ENCODE results near the gene GRAMD4.

Gene GRAMD4

DNA sequence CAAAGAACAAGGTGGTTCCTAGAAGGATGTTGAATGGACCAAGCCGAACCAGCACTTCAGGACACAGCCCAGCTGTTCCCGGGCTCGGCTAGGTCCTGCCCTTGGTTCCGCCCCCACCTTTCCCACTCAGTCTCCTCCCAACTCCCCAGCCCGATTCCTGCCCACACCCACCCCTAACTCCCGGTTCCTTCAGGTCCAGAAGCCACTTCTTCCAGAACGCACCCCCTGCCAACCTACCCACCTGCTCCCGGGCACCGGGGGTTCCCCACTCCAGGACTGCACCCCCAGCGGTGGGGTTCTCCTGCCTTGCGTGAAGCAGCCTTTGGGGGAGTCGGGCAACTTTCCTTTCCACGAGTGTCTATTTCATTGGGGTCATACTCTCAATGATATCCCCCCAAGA, 87.1 kb downstream of the GRAMD4 start:
- no peak for TF ChIP-seq EZH2phosphoT487 (IDR thresholded peaks at IDR 0.05; ENCODE audit: low read length)
- TF ChIP-seq, protein P1, sequence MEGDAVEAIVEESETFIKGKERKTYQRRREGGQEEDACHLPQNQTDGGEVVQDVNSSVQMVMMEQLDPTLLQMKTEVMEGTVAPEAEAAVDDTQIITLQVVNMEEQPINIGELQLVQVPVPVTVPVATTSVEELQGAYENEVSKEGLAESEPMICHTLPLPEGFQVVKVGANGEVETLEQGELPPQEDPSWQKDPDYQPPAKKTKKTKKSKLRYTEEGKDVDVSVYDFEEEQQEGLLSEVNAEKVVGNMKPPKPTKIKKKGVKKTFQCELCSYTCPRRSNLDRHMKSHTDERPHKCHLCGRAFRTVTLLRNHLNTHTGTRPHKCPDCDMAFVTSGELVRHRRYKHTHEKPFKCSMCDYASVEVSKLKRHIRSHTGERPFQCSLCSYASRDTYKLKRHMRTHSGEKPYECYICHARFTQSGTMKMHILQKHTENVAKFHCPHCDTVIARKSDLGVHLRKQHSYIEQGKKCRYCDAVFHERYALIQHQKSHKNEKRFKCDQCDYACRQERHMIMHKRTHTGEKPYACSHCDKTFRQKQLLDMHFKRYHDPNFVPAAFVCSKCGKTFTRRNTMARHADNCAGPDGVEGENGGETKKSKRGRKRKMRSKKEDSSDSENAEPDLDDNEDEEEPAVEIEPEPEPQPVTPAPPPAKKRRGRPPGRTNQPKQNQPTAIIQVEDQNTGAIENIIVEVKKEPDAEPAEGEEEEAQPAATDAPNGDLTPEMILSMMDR (IDR thresholded peaks at IDR 0.05; ENCODE audit: low read length) = no peak
- TF ChIP-seq EZH2 (optimal IDR thresholded peaks at IDR 0.05; ENCODE audit: low read depth, low read length) = no peak
- Histone ChIP-seq H3K9me3 (replicated peaks; ENCODE audit: insufficient read depth, low read length) (no peaks in the 10 kb centered on the region), H3K4me3 (ENCODE audit: low read length) (no peak overlapping the region), H2AFZ (ENCODE audit: low read length) (no peak overlapping the region), H3K27ac (ENCODE audit: low read length) (no peak overlapping the region), H3K36me3 (replicated peaks; ENCODE audit: insufficient read depth, low read length) (peaks cover 16% of the 10 kb centered on the region), H3F3A (ENCODE audit: insufficient read depth, low read length) (no peaks in the 10 kb centered on the region), H3K79me2 (ENCODE audit: low read length) (peaks cover 30% of the 10 kb centered on the region), H3K27me3 (replicated peaks; ENCODE audit: insufficient read depth, low read length) (no peaks in the 10 kb centered on the region), H3K9ac (ENCODE audit: low read length) (no peak overlapping the region), H3K4me1 (ENCODE audit: low read length) (no peaks in the 10 kb centered on the region), H4K20me1 (ENCODE audit: insufficient read depth, low read length) (no peaks in the 10 kb centered on the region), H3K9me2 (replicated peaks; ENCODE audit: insufficient read depth, low read length) (no peaks in the 10 kb centered on the region), H3K4me2 (ENCODE audit: low read depth, low read length) (no peak overlapping the region)
- DNase-seq = no peak

DNA sequence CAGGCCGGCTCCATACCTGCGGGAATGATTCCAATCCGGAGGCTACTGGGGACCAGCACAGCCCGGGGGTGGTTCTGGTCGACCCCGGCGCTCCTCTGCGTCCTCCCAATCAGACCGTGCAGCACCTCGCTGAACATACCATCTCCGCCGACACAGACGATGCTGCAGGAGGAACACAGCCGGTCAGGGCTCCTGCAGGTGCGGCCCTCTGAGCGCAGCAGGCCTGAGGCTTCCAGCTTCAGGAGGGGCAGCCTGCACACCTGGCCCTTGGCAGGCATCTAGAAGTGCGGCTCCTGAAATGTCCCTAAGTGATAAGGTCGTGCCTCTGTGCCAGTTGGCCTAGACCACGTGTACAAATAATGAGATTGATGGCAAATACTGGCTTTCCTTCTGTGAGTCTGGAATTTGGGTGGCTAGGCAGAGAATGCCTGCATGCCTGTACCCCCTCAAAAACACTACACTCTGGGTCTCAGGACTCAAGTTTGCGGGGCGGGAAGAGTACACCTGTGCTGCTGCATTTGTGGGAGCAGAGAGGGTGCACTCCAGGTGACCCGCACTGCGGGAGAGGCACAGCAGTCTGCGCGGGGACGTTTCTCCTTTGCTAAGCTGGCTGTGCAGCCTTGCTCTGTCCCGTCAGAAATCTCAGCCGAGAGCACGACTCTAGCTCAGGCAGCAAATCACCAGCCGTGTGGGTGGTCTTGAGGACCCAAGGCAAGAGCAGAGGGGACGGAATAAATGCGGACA, 87.8 kb downstream of the GRAMD4 start:
- Histone ChIP-seq H2AFZ (ENCODE audit: low read length) (no peak overlapping the region), H3K79me2 (ENCODE audit: low read length) (peaks cover 30% of the 10 kb centered on the region), H3K36me3 (replicated peaks; ENCODE audit: insufficient read depth, low read length) (peaks cover 13% of the 10 kb centered on the region), H3K9ac (ENCODE audit: low read length) (no peak overlapping the region), H3K9me2 (replicated peaks; ENCODE audit: insufficient read depth, low read length) (no peaks in the 10 kb centered on the region), H3K4me2 (ENCODE audit: low read depth, low read length) (no peak overlapping the region), H3K27me3 (replicated peaks; ENCODE audit: insufficient read depth, low read length) (no peaks in the 10 kb centered on the region), H3K4me1 (ENCODE audit: low read length) (no peaks in the 10 kb centered on the region), H3F3A (ENCODE audit: insufficient read depth, low read length) (no peaks in the 10 kb centered on the region), H3K4me3 (ENCODE audit: low read length) (no peak overlapping the region), H3K27ac (ENCODE audit: low read length) (no peak overlapping the region), H4K20me1 (ENCODE audit: insufficient read depth, low read length) (no peaks in the 10 kb centered on the region), H3K9me3 (replicated peaks; ENCODE audit: insufficient read depth, low read length) (no peaks in the 10 kb centered on the region)
- TF ChIP-seq, protein P1 (IDR thresholded peaks at IDR 0.05; ENCODE audit: low read length) = no peak
- no peak for TF ChIP-seq EZH2 (optimal IDR thresholded peaks at IDR 0.05; ENCODE audit: low read depth, low read length)
- no peak for TF ChIP-seq EZH2phosphoT487 (IDR thresholded peaks at IDR 0.05; ENCODE audit: low read length)
- no peak for DNase-seq

DNA sequence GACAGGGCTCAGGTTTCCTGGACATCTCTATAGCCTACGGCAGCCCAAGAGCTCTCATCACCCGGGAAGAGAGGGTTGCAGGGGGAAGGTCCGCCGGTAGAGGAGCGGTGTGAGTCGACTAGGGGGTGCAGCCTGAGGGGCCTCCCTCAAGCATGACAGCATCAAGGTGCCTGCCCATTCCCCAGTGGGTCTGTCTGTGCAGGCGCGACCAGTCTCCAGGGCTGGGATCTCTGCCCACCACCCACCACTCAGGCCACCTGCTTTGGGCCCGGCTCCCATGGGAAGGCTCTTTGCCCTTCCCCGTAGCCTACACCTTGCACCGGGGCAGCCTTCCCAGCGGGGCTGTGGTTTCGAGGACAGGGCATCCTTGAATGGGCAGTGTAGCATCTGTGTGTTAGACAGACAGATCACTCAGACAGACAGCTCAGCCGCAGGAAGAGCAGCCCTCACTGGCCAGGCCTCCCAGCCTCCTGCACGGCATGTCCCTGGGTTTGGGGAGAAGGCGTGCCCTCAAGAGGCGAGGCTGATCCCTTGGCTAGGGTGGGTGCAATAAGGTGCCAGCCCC, 88.7 kb downstream of the GRAMD4 start:
- Histone ChIP-seq H3K9me2 (replicated peaks; ENCODE audit: insufficient read depth, low read length) (no peaks in the 10 kb centered on the region), H3K36me3 (replicated peaks; ENCODE audit: insufficient read depth, low read length) (peaks cover 12% of the 10 kb centered on the region), H2AFZ (ENCODE audit: low read length) (no peak overlapping the region), H3K27me3 (replicated peaks; ENCODE audit: insufficient read depth, low read length) (no peaks in the 10 kb centered on the region), H3K9me3 (replicated peaks; ENCODE audit: insufficient read depth, low read length) (no peaks in the 10 kb centered on the region), H3K4me3 (ENCODE audit: low read length) (no peak overlapping the region), H3K27ac (ENCODE audit: low read length) (no peak overlapping the region), H3K4me1 (ENCODE audit: low read length) (no peaks in the 10 kb centered on the region), H3K79me2 (ENCODE audit: low read length) (peaks cover 29% of the 10 kb centered on the region), H3F3A (ENCODE audit: insufficient read depth, low read length) (no peaks in the 10 kb centered on the region), H3K9ac (ENCODE audit: low read length) (no peak overlapping the region), H4K20me1 (ENCODE audit: insufficient read depth, low read length) (no peaks in the 10 kb centered on the region), H3K4me2 (ENCODE audit: low read depth, low read length) (no peak overlapping the region)
- DNase-seq = no peak
- TF ChIP-seq EZH2phosphoT487 (IDR thresholded peaks at IDR 0.05; ENCODE audit: low read length) (no peak), EZH2 (optimal IDR thresholded peaks at IDR 0.05; ENCODE audit: low read depth, low read length) (no peak)
- TF ChIP-seq, protein P1 (IDR thresholded peaks at IDR 0.05; ENCODE audit: low read length) = no peak

All from MM.1S (cell line).